ENCODE results near the gene CAB39L. TPM values are rescaled to one million over a fixed set of nuclear protein-coding genes. Genes with fewer than 3 reads are reported as not detected.

Gene CAB39L
- total and polyA plus RNA-seq, 2 donors (not counting 3 experiments of a cell fraction or from before 2014, with no cell fraction given) = 3.1 to 7.2 TPM

DNA sequence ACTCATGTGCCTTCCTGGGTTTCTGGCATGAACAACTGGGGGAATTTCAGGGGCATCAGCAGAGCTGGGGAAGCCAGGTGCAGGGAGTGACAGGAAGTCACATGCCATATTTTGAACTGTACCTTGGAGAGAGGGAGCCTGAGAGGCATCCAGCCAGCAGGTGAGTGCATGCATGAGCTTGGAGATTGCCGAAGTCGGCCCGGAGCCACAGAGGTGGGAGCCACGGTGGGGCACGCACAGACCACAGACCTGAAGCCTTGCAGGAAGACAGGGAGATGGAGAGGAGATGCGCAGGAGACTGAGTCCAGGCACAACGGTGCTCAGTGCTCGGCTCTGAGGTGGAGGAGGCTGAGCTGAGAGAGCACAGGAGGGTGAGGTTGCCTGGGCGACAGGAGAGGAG is 141.0 kb downstream of the CAB39L start:
- CTCF ChIA-PET = interaction anchor here (2.1 to 4.8 kb wide), 2 partner anchors 134 to 305 kb away, joined by 6 to 60 read pairs; no protein-coding TSS in a partner anchor
- no peak for DNase-seq (ENCODE audit: low read depth, low spot score)
- Histone ChIP-seq H3K4me3 (replicated peaks in 1 of 3; ENCODE audit: insufficient read depth in 1 of 3, low read depth in 1 of 3, low read length in 3 of 3) (no peak overlapping the region), H4K20me1 (replicated peaks; ENCODE audit: control insufficient read depth, extremely low read depth, insufficient read depth, low read length) (no peaks in the 10 kb centered on the region), H3K79me2 (ENCODE audit: control insufficient read depth, insufficient read depth, low read length) (no peaks in the 10 kb centered on the region), H3K4me2 (ENCODE audit: insufficient read depth, low read length) (no peak overlapping the region), H2AFZ (ENCODE audit: low read depth, low read length) (no peak overlapping the region), H3K36me3 (ENCODE audit: control insufficient read depth in 2 of 2, extremely low read depth in 1 of 2, insufficient read depth in 2 of 2, low read length in 2 of 2) (no peaks in the 10 kb centered on the region), H3K9me1 (replicated peaks; ENCODE audit: control insufficient read depth, extremely low read depth, insufficient read depth, low read length) (no peaks in the 10 kb centered on the region), H3K27ac (ENCODE audit: insufficient read depth, low read depth, low read length) (no peak overlapping the region), H3K27me3 (ENCODE audit: control insufficient read depth in 2 of 2, insufficient read depth in 2 of 2, low read length in 2 of 2) (no peaks in the 10 kb centered on the region), H3K9ac (replicated peaks; ENCODE audit: extremely low read depth, insufficient read depth, low read length) (no peak overlapping the region), H3K9me3 (replicated peaks; ENCODE audit: control insufficient read depth, insufficient read depth, low read length) (no peaks in the 10 kb centered on the region), H3K4me1 (ENCODE audit: control insufficient read depth, extremely low read depth, insufficient read depth, low read length) (peaks cover 7% of the 10 kb centered on the region)
- TF ChIP-seq JUN (IDR thresholded peaks at IDR 0.05; ENCODE audit: borderline replicate concordance, insufficient read depth, insufficient read length, low read depth) = no peak
- no peak for TF ChIP-seq GATA2 (IDR thresholded peaks at IDR 0.05; ENCODE audit: insufficient read depth, insufficient read length, low read depth, low read length)
- no peak for TF ChIP-seq POLR2A (IDR thresholded peaks at IDR 0.05; ENCODE audit: low read depth, low read length)
- no peak for TF ChIP-seq POLR2AphosphoS5 (IDR thresholded peaks at IDR 0.05; ENCODE audit: insufficient read depth, low read depth, low read length)
- TF ChIP-seq MYC (IDR thresholded peaks at IDR 0.05; ENCODE audit: low read depth, low read length) = no peak
- no peak for TF ChIP-seq FOS (IDR thresholded peaks at IDR 0.05; ENCODE audit: borderline replicate concordance, insufficient read depth, low read length)
- TF ChIP-seq, protein P1, sequence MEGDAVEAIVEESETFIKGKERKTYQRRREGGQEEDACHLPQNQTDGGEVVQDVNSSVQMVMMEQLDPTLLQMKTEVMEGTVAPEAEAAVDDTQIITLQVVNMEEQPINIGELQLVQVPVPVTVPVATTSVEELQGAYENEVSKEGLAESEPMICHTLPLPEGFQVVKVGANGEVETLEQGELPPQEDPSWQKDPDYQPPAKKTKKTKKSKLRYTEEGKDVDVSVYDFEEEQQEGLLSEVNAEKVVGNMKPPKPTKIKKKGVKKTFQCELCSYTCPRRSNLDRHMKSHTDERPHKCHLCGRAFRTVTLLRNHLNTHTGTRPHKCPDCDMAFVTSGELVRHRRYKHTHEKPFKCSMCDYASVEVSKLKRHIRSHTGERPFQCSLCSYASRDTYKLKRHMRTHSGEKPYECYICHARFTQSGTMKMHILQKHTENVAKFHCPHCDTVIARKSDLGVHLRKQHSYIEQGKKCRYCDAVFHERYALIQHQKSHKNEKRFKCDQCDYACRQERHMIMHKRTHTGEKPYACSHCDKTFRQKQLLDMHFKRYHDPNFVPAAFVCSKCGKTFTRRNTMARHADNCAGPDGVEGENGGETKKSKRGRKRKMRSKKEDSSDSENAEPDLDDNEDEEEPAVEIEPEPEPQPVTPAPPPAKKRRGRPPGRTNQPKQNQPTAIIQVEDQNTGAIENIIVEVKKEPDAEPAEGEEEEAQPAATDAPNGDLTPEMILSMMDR (IDR thresholded peaks at IDR 0.05; ENCODE audit: extremely low read depth in 1 of 2, insufficient read depth in 1 of 2, low read depth in 1 of 2, low read length in 2 of 2) = no peak
- TF ChIP-seq, protein P2, sequence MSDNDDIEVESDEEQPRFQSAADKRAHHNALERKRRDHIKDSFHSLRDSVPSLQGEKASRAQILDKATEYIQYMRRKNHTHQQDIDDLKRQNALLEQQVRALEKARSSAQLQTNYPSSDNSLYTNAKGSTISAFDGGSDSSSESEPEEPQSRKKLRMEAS (IDR thresholded peaks at IDR 0.05; ENCODE audit: insufficient read depth, insufficient read length) = no peak
- no peak for TF ChIP-seq EZH2 (IDR thresholded peaks at IDR 0.05; ENCODE audit: borderline replicate concordance, low read depth, low read length, severe bottlenecking)
- FAIRE-seq = no peak
- intact Hi-C loops (cut with micrococcal nuclease) (loop anchor here (5.0 kb wide), 1 partner anchor 284 kb away; the partner anchor contains the start of gene RCBTB1), dilution Hi-C loops (cut with MboI; ENCODE audit: extremely low pct_ligation_motif_present, low sequenced_read_pairs) (no loop called here)
- no TSS peak for BruUV-seq (replicated peaks)
- POLR2A ChIA-PET = no interaction called here

All from endothelial cell of umbilical vein (primary cell).